Small intestine (tissue), 7 donors: ENCODE measurements around the gene MYO15A. TPM values are rescaled to one million over a fixed set of nuclear protein-coding genes. Genes with fewer than 3 reads are reported as not detected.

Experiments used
- DNase-seq, 2 donors: peaks; one replicate each; pipeline versions ENCODE4 v3.0.0 to v3.0.0-alpha.2; 2013
- FAIRE-seq: peaks from 2 replicates; lab custom pipeline; 2012; peaks lifted over from hg19 to GRCh38; lab: Jason Lieb, UNC
- H3K27ac ChIP-seq, 3 donors: one replicate each; pipeline ENCODE4 v1.5.1; 2013; ENCODE audit warnings: low read length in 2 of 3, mild to moderate bottlenecking in 2 of 3, control low read depth in 1 of 3, inconsistent platforms in 1 of 3, low read depth in 1 of 3, moderate library complexity in 1 of 3
- H3K27me3 ChIP-seq, 3 donors: one replicate each; pipeline ENCODE4 v1.6.1; 2013; ENCODE audit warnings: low read length in 3 of 3, inconsistent platforms in 1 of 3; ENCODE audit not compliant: control insufficient read depth in 3 of 3, insufficient read depth in 3 of 3
- H3K36me3 ChIP-seq, 3 donors: one replicate each; pipeline ENCODE4 v1.6.1; 2013; ENCODE audit warnings: low read length in 3 of 3, inconsistent platforms in 1 of 3, low read depth in 1 of 3, mild to moderate bottlenecking in 1 of 3, moderate library complexity in 1 of 3; ENCODE audit not compliant: control insufficient read depth in 3 of 3, insufficient read depth in 2 of 3
- H3K4me1 ChIP-seq, 3 donors: one replicate each; pipeline ENCODE4 v1.6.1; 2013; ENCODE audit warnings: low read length in 2 of 3, inconsistent platforms in 1 of 3, low read depth in 1 of 3, mild to moderate bottlenecking in 1 of 3, moderate library complexity in 1 of 3; ENCODE audit not compliant: control insufficient read depth in 3 of 3, insufficient read depth in 2 of 3
- H3K4me3 ChIP-seq, 3 donors: one replicate each; pipeline ENCODE4 v1.5.1; 2013; ENCODE audit warnings: low read length in 3 of 3, control low read depth in 1 of 3, inconsistent platforms in 1 of 3, low read depth in 1 of 3, mild to moderate bottlenecking in 1 of 3, moderate library complexity in 1 of 3
- H3K9me3 ChIP-seq, 2 donors: one replicate each; pipeline ENCODE4 v1.6.1; 2013; ENCODE audit warnings: low read depth in 1 of 2, low read length in 1 of 2; ENCODE audit not compliant: control insufficient read depth in 2 of 2, insufficient read depth in 1 of 2
- WGBS, 3 donors: extraction: QIAGEN DNeasy Blood & Tissue Kit; methylation state at CpG; one replicate each; pipeline ENCODE4 v1.1.7; 2013; 5-methylcytosine and 5-hydroxymethylcytosine counted together
- polyA plus RNA-seq, 4 donors: library from polyadenylated mRNA; stranded (reverse) in 3 of 4; unstranded in 1 of 4; fragments of 200-250 nt in 3 of 4; fragments of 120-200 nt in 1 of 4; gene quantifications; one replicate each; pipeline versions ENCODE4 v1.2.1 to v1.2.3, GENCODE V29; 2013
- donor health status: healthy with polysubstance abuse.
- donor health status: control.
- donor health status: control.
- donor health status: Bipolar disorder and iron deficiency.
- donor health status: healthy.

Gene MYO15A
- polyA plus RNA-seq, 4 donors: 0.22 to 2.7 (median 1.6) TPM

DNA sequence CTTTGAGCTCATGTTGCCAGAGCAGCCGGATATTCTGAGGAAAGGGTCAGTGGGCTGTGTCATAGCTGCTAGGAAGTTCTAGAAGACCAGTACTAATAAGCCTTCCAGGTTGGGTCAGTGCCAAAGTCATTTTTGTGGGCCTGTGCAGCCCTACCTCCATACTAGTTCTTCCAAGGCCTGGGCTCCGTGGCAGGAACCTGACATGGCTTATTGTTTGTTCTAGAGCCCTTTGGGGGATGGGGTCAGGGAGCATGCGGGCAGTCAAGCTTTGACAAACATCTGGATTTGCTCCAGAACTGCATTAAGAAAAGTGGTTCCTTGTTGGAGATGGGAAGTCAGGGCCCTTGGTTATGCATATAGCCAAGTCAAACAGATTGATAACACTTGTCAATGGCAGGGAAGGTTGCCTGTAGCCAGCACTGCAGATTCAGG lies 82.7 kb downstream of the MYO15A start:
- Histone ChIP-seq H3K4me1 (peaks cover 16 to 38% (median 34%) of the 10 kb centered on the region in 3 donors), H3K4me3 (no peak overlapping the region), H3K27me3 (no peaks in the 10 kb centered on the region), H3K36me3 (peaks cover 10 to 63% (median 16%) of the 10 kb centered on the region in 3 donors), H3K27ac (peak overlapping the region in 1 of 3 donors; percentile 21), H3K9me3 (no peaks in the 10 kb centered on the region)
- DNase-seq (peak; percentile 11), FAIRE-seq (no peak)
- 33 to 38% (median 33%) methylated on average over 3 of the region's 3 CpGs for WGBS, 3 donors

DNA sequence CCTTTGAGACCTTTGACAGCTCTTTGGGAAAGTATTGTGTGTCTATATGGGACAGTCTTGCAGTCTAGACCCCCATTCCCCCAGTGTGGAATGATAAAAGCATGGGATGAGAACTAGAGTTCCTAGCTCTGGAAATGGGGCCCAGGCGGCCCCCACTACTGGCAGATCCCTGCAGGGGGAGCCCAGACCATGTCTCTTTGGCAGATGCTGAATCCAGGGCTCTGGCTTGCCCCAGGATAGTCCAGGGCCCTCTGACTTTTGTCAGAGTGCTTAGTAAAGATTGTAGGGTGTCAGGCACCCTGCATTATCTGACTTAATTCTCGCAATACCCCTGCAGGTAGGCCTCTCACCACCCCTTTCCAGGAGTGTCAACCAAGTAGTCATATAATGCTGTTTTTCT lies 83.4 kb downstream of the MYO15A start:
- no peak overlapping the region for H3K4me3 ChIP-seq
- 66 to 97% (median 87%) methylated on average over 2 of the region's 2 CpGs for WGBS, 3 donors
- FAIRE-seq (no peak), DNase-seq (no peak)
- H3K4me1 ChIP-seq: peaks cover 16 to 35% (median 27%) of the 10 kb centered on the region in 3 donors
- H3K27ac ChIP-seq: no peak overlapping the region
- H3K9me3 ChIP-seq: no peaks in the 10 kb centered on the region
- peaks cover 10 to 66% (median 18%) of the 10 kb centered on the region in 3 donors for H3K36me3 ChIP-seq
- no peaks in the 10 kb centered on the region for H3K27me3 ChIP-seq

DNA sequence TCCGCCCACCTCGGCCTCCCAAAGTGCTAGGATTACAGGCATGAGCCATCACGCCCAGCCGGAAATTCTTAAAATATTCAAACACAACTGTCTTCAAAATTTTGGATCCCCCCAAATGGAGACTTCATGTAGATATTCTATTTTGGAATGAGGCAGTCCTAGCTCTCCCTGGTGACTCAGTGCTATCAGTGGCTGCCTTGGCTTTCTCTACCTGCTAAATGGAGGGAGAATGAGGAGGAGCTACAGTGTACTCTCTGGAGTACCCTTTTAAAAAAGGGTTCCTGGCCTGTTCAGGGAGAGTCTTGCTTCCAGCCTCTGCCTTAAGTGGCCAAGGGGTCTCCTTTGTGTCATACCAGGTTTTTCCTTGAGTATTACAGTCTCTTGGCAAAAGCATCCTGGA lies 85.8 kb downstream of the MYO15A start:
- no peaks in the 10 kb centered on the region for H3K27me3 ChIP-seq
- H3K27ac ChIP-seq: no peak overlapping the region
- DNase-seq (no peak), FAIRE-seq (no peak)
- H3K36me3 ChIP-seq: peaks cover 13 to 72% (median 16%) of the 10 kb centered on the region in 3 donors
- 94 to 95% (median 94%) methylated on average over 4 of the region's 4 CpGs for WGBS, 3 donors
- no peak overlapping the region for H3K4me3 ChIP-seq
- no peaks in the 10 kb centered on the region for H3K9me3 ChIP-seq
- peaks cover 9 to 21% (median 18%) of the 10 kb centered on the region in 3 donors for H3K4me1 ChIP-seq

DNA sequence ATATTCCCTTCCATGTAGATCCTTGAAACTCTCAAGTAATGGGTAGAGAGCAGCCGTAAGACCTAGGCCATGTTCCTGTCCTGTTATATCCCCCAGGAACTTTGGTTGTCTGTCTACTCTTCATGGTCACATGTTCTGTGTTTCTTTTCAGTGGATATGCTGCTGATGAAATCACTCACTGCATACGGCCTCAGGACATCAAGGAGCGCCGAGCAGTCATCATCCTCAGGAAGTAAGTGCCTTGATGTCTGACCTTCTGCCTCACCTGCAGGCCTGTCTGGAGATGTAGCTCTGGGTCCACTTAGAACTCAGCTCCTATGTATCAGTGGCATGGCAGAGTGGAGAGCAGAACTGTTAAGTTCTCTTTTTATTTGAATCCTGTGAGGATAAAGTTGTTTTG lies 86.2 kb downstream of the MYO15A start:
- FAIRE-seq (no peak), DNase-seq (no peak)
- peaks cover 9 to 20% (median 15%) of the 10 kb centered on the region in 3 donors for H3K4me1 ChIP-seq
- WGBS, 3 donors: 84 to 91% (median 89%) methylated on average over 4 of the region's 4 CpGs
- no peaks in the 10 kb centered on the region for H3K27me3 ChIP-seq
- peaks cover 13 to 74% (median 15%) of the 10 kb centered on the region in 3 donors for H3K36me3 ChIP-seq
- no peak overlapping the region for H3K27ac ChIP-seq
- no peaks in the 10 kb centered on the region for H3K9me3 ChIP-seq
- H3K4me3 ChIP-seq: no peak overlapping the region

DNA sequence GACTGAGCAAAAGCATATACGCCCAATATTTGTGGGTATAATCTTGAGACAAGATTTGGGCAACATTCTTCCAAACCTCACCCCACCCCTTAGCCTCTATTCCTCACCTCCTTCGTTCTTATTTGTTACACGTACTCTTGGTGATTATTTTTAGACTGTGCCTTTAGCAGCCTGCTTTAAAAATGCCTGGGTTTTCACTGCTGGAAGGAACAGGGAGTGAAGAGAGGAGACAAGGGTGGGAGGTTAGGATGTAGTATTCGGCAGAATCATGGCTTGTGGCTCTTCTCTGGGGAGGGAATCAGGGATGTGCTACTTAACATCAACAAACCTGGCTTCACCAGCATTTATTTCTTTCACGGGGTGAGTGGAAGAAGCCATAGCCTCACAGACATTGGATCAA lies 86.7 kb downstream of the MYO15A start:
- Histone ChIP-seq H3K9me3 (no peaks in the 10 kb centered on the region), H3K4me3 (no peak overlapping the region), H3K4me1 (peaks cover 9 to 19% (median 11%) of the 10 kb centered on the region in 3 donors), H3K36me3 (peaks cover 11 to 75% (median 13%) of the 10 kb centered on the region in 3 donors), H3K27me3 (no peaks in the 10 kb centered on the region), H3K27ac (no peak overlapping the region)
- DNase-seq: no peak
- FAIRE-seq: no peak
- WGBS, 3 donors: 89 to 95% (median 90%) methylated on average over 5 of the region's 5 CpGs

DNA sequence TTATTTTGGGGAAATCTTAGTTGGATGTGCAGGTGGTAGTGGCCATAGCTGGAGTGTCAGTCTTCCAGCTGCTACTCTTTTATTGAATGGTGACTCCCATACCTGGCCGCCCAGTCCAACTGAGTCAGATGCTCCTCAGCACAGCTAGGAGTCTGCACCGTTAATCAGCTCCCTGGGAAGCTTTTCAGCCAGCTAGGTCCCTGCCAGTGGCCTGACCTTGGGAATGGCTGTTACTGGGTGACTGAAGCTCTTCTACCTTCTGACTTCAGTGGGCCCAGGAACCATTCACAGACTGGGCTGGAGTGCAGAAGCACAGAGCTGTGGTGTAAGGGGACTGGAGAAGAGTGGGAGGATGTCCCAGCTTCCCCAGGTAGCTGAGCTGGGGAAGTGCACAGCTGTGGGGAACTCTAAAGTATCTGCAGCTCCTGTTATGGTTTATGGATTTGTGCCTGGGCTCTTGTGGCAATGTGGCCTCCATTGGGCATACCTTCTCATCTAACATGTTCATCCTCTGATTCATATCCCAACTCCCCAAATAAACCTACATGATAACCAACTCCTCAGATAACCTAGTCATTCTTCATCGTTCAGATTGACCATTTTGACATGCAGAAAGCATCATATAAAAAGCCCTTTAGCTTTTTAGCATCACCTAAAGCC lies 89.1 kb downstream of the MYO15A start:
- Histone ChIP-seq H3K4me3 (no peak overlapping the region), H3K36me3 (peaks cover 11 to 81% (median 13%) of the 10 kb centered on the region in 3 donors), H3K4me1 (peaks cover 0 to 14% (median 0%) of the 10 kb centered on the region in 3 donors), H3K9me3 (no peaks in the 10 kb centered on the region), H3K27me3 (no peaks in the 10 kb centered on the region), H3K27ac (no peak overlapping the region)
- 74 to 82% (median 75%) methylated on average over 3 of the region's 3 CpGs for WGBS, 3 donors
- no peak for FAIRE-seq
- DNase-seq: no peak

DNA sequence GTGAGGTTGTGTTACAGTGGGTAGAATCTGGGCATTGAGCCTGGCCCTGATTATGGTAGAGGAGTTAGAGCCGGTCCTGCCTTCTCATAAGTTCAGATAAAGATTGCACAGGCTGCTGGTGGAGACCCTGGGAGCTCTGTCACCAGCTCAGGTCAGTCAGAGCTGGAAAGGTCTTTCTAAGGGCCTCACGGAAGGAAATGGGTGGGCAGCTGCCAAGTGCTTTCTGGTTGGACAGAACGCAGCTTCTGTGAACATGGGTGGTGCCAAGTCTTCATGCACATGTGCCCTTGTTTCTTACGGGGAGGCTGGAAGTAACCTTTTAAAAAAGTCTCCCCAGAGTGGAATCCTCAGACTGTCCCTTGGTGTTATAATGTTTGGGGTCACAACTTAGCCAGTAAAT lies 90.0 kb downstream of the MYO15A start:
- no peak overlapping the region for H3K27ac ChIP-seq
- 60 to 73% (median 67%) methylated on average over 4 of the region's 4 CpGs for WGBS, 3 donors
- peaks cover 0 to 15% (median 0%) of the 10 kb centered on the region in 3 donors for H3K4me1 ChIP-seq
- FAIRE-seq: no peak
- DNase-seq: no peak
- H3K4me3 ChIP-seq: no peak overlapping the region
- no peaks in the 10 kb centered on the region for H3K27me3 ChIP-seq
- H3K9me3 ChIP-seq: no peaks in the 10 kb centered on the region
- peaks cover 8 to 83% (median 13%) of the 10 kb centered on the region in 3 donors for H3K36me3 ChIP-seq

DNA sequence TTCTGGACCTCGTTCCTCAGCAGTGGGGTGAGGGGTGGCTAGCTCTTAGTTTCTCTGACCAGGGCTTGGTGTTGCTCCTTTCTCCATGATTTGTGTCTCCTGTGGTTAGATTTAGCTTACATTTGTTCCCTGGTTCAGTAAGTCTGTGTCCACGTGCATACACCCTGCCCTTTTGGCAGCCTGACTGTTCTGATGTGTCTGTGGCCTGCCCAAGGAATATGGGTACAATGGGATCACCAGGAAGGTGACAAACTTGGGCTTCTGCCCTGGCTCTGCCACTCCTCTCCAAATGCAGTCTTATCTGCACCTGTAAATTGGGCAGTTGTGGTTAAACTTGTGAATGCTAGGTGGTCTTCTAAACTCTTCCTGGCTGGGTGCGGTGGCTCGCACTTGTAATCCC lies 92.6 kb downstream of the MYO15A start:
- Histone ChIP-seq H3K27ac (no peak overlapping the region), H3K4me1 (peaks cover 0 to 19% (median 0%) of the 10 kb centered on the region in 3 donors), H3K9me3 (no peaks in the 10 kb centered on the region), H3K27me3 (no peaks in the 10 kb centered on the region), H3K4me3 (no peak overlapping the region), H3K36me3 (peaks cover 4 to 91% (median 4%) of the 10 kb centered on the region in 3 donors)
- DNase-seq (no peak), FAIRE-seq (no peak)
- 82 to 86% (median 84%) methylated on average over 4 of the region's 4 CpGs for WGBS, 3 donors
